HCT116 (cell line): ENCODE data around the gene MAST4. TPM values are rescaled to one million over a fixed set of nuclear protein-coding genes. Genes with fewer than 3 reads are reported as not detected.

ENCODE experiments used
- ATAC-seq: fragments of 200-7000 bp; cut with Tn5 transposase; 2 replicates; pipeline ENCODE4 v1.9.1; 2020; ENCODE audit warnings: mild to moderate bottlenecking, moderate library complexity
- BruUV-seq: library from RNA; stranded (reverse); fragments of 400-500 nt; replicated peaks from 2 replicates; lab custom pipeline; 2021; lab: Mats Ljungman, UMichigan
- CTCF ChIA-PET: fragments of 300-600 bp; sonication (Branson Sonifier 250); formaldehyde crosslinking; loops from one replicate; lab custom pipeline; 2021; ENCODE audit warnings: antibody characterized with exemption; lab: Charles Lee
- POLR2A ChIA-PET: fragments of 300-600, 350-600 bp; sonication (Branson Sonifier 250); formaldehyde crosslinking; loops from one replicate; lab custom pipeline; 2021; ENCODE audit warnings: antibody characterized with exemption; lab: Charles Lee
- RAD21 ChIA-PET, 2 experiments: fragments of 300-600 bp; sonication (Branson Sonifier 250); formaldehyde crosslinking; loops; one replicate each; lab custom pipeline; 2023; ENCODE audit warnings: low total read pairs in 2 of 2; ENCODE audit not compliant: uncharacterized antibody in 2 of 2, unreplicated experiment in 2 of 2, low non-redundant PET in 1 of 2; lab: Charles Lee
- DNase-seq: peaks from one replicate; pipeline ENCODE4 v3.0.0-alpha.2; 2010; ENCODE audit warnings: low read depth, low spot score
- H2AFZ ChIP-seq: fragments of 200-600 bp; shearing (Covaris generic), sonication (generic); 2 replicates; pipeline ENCODE4 v1.6.1; 2017; ENCODE audit warnings: low read depth, mixed run types, mixed read lengths, antibody characterized with exemption, low read length; ENCODE audit not compliant: poor library complexity, severe bottlenecking
- H3K27ac ChIP-seq: 2 replicates; pipeline ENCODE4 v1.5.1; 2012; ENCODE audit warnings: low read depth, low read length
- H3K27me3 ChIP-seq: fragments of 200-600 bp; sonication (generic); 2 replicates; pipeline ENCODE4 v1.6.1; 2016; ENCODE audit warnings: mixed run types, low read length, mixed read lengths; ENCODE audit not compliant: insufficient read depth
- H3K36me3 ChIP-seq, 2 experiments: fragments of 200-500 bp in 1 of 2; fragments of 200-600 bp in 1 of 2; sonication (Bioruptor generic) in 1 of 2; sonication (generic) in 1 of 2; 2 replicates each; pipeline versions ENCODE4 v1.5.1 to v1.6.1; 2014 to 2016; ENCODE audit warnings: low read length in 2 of 2, inconsistent platforms in 1 of 2, mixed read lengths in 1 of 2, mixed run types in 1 of 2; ENCODE audit not compliant: insufficient read depth in 2 of 2, control insufficient read depth in 1 of 2
- H3K4me1 ChIP-seq, 2 experiments: fragments of 200-600 bp in 1 of 2; sonication (generic) in 1 of 2; 2 replicates each; pipeline versions ENCODE4 v1.5.1 to v1.6.1; 2012 to 2017; ENCODE audit warnings: low read length in 2 of 2, inconsistent platforms in 1 of 2, mild to moderate bottlenecking in 1 of 2, mixed read lengths in 1 of 2, mixed run types in 1 of 2, moderate library complexity in 1 of 2; ENCODE audit not compliant: insufficient read depth in 2 of 2, control insufficient read depth in 1 of 2
- H3K4me2 ChIP-seq: fragments of 200-600 bp; sonication (generic); 2 replicates; pipeline ENCODE4 v1.6.1; 2017; ENCODE audit warnings: mixed run types, low read length, mixed read lengths
- H3K4me3 ChIP-seq, 2 experiments: fragments of 200-600 bp in 1 of 2; sonication (generic) in 1 of 2; replicated peaks in 1 of 2; 2 replicates each; pipeline ENCODE4 v1.5.1; 2011 to 2016; ENCODE audit warnings: low read length in 2 of 2, control low read depth in 1 of 2, low read depth in 1 of 2, mild to moderate bottlenecking in 1 of 2, mixed read lengths in 1 of 2, mixed run types in 1 of 2
- H3K79me2 ChIP-seq: fragments of 200-600 bp; sonication (generic); 2 replicates; pipeline ENCODE4 v1.6.1; 2017; ENCODE audit warnings: mild to moderate bottlenecking, mixed run types, low read length, moderate library complexity, mixed read lengths; ENCODE audit not compliant: insufficient read depth
- H3K9ac ChIP-seq: fragments of 200-600 bp; sonication (generic); 2 replicates; pipeline ENCODE4 v1.6.1; 2016; ENCODE audit warnings: low read length, mixed read lengths
- H3K9me2 ChIP-seq: fragments of 200-600 bp; sonication (generic), shearing (Covaris generic); 2 replicates; pipeline ENCODE4 v1.6.1; 2017; ENCODE audit warnings: mixed run types, mild to moderate bottlenecking, moderate library complexity; ENCODE audit not compliant: insufficient read depth
- H3K9me3 ChIP-seq, 2 experiments: fragments of 200-500 bp in 1 of 2; fragments of 200-600 bp in 1 of 2; sonication (Bioruptor generic) in 1 of 2; sonication (generic) in 1 of 2; 2 replicates each; pipeline ENCODE4 v1.6.1; 2014 to 2017; ENCODE audit warnings: low read length in 2 of 2, mixed read lengths in 2 of 2, inconsistent platforms in 1 of 2, low read depth in 1 of 2, mild to moderate bottlenecking in 1 of 2, mixed run types in 1 of 2, moderate library complexity in 1 of 2; ENCODE audit not compliant: control insufficient read depth in 1 of 2, insufficient read depth in 1 of 2
- H4K20me1 ChIP-seq: fragments of 200-600 bp; sonication (generic), shearing (Covaris generic); 2 replicates; pipeline ENCODE4 v1.6.1; 2017; ENCODE audit warnings: mixed run types, mild to moderate bottlenecking, moderate library complexity; ENCODE audit not compliant: insufficient read depth
- CBX3 ChIP-seq: IDR thresholded peaks from 2 replicates; pipeline ENCODE4 v1.6.1; 2012; ENCODE audit warnings: low read depth
- CEBPB ChIP-seq: IDR thresholded peaks from 2 replicates; pipeline ENCODE4 v1.6.1; 2012; ENCODE audit warnings: low read depth
- EGR1 ChIP-seq: IDR thresholded peaks from 2 replicates; pipeline ENCODE4 v1.6.1; 2012; ENCODE audit warnings: low read depth
- ELF1 ChIP-seq: IDR thresholded peaks from 2 replicates; pipeline ENCODE4 v1.6.1; 2012; ENCODE audit warnings: low read depth, borderline replicate concordance
- EZH2 ChIP-seq: fragments of 200-600 bp; sonication (generic); IDR thresholded peaks from 2 replicates; pipeline ENCODE4 v1.6.1; 2017; ENCODE audit warnings: antibody characterized with exemption, mixed run types
- FOSL1 ChIP-seq: IDR thresholded peaks from 2 replicates; pipeline ENCODE4 v1.6.1; 2012; ENCODE audit warnings: low read depth
- JUND ChIP-seq: IDR thresholded peaks from 2 replicates; pipeline ENCODE4 v1.6.1; 2012
- MAX ChIP-seq: IDR thresholded peaks from 2 replicates; pipeline ENCODE4 v1.6.1; 2012
- POLR2A ChIP-seq: IDR thresholded peaks from 2 replicates; pipeline ENCODE4 v1.7.0; 2011; ENCODE audit warnings: borderline replicate concordance; ENCODE audit not compliant: insufficient read depth, insufficient read length; ENCODE audit errors: extremely low read depth
- SP1 ChIP-seq: IDR thresholded peaks from 2 replicates; pipeline ENCODE4 v1.6.1; 2012; ENCODE audit warnings: low read depth
- SRF ChIP-seq: IDR thresholded peaks from 2 replicates; pipeline ENCODE4 v1.6.1; 2012; ENCODE audit warnings: low read depth
- TCF7L2 ChIP-seq: IDR thresholded peaks from 2 replicates; pipeline ENCODE4 v1.7.0; 2011; ENCODE audit warnings: borderline replicate concordance, inconsistent platforms; ENCODE audit not compliant: insufficient read depth, insufficient read length; ENCODE audit errors: extremely low read depth
- ZNF274 ChIP-seq: fragments of 200-500 bp; sonication (Bioruptor generic); IDR thresholded peaks from 2 replicates; pipeline ENCODE4 v1.6.1; 2014; ENCODE audit warnings: mild to moderate bottlenecking, low read depth, low read length, inconsistent platforms
- intact Hi-C: fragments of 100-400 bp; cut with micrococcal nuclease; formaldehyde crosslinking; loops from 2 replicates; pipeline ENCODE4 v1.10.0; 2022
- total RNA-seq: library from RNA; stranded (reverse); gene quantifications from one replicate; pipeline ENCODE4 v1.2.1, GENCODE V29; 2021; ENCODE audit not compliant: unreplicated experiment
- TF ChIP-seq, protein P1 (sequence below): IDR thresholded peaks from 2 replicates; pipeline ENCODE4 v1.6.1; 2012; ENCODE audit warnings: low read depth
- TF ChIP-seq, protein P2 (sequence below): IDR thresholded peaks from 2 replicates; pipeline ENCODE4 v1.6.1; 2011; ENCODE audit warnings: mild to moderate bottlenecking, low read length, moderate library complexity; ENCODE audit not compliant: insufficient replicate concordance; ENCODE audit errors: extremely low read depth

MAST4 gene
- total RNA-seq, 1 experiment from 2014 or later, result 1.1 TPM

DNA sequence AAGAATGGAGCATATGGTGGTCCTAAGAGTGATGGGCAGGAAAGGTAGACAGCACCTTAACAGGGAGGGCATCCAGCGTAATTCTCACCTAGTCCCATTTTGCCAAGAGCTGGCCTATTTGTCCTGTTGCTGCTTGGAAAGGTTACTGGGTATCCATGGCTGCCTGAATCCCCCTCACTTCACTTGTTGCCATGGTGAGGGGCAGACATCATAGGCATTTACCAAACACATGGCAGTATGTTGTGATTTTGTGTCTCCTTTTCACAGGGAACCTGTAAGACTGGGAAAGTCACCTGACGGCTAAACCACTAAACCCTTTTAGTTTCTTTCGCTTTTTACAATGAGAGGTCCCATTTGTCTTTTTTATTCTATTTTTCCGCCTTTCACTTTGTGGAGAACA, 373.3 kb downstream of the MAST4 start:
- no peak for TF ChIP-seq FOSL1
- no peak for TF ChIP-seq ELF1
- no peak for TF ChIP-seq SRF
- no peak for TF ChIP-seq EZH2
- TF ChIP-seq JUND, result no peak
- no peak for TF ChIP-seq CBX3
- TF ChIP-seq, protein P1, sequence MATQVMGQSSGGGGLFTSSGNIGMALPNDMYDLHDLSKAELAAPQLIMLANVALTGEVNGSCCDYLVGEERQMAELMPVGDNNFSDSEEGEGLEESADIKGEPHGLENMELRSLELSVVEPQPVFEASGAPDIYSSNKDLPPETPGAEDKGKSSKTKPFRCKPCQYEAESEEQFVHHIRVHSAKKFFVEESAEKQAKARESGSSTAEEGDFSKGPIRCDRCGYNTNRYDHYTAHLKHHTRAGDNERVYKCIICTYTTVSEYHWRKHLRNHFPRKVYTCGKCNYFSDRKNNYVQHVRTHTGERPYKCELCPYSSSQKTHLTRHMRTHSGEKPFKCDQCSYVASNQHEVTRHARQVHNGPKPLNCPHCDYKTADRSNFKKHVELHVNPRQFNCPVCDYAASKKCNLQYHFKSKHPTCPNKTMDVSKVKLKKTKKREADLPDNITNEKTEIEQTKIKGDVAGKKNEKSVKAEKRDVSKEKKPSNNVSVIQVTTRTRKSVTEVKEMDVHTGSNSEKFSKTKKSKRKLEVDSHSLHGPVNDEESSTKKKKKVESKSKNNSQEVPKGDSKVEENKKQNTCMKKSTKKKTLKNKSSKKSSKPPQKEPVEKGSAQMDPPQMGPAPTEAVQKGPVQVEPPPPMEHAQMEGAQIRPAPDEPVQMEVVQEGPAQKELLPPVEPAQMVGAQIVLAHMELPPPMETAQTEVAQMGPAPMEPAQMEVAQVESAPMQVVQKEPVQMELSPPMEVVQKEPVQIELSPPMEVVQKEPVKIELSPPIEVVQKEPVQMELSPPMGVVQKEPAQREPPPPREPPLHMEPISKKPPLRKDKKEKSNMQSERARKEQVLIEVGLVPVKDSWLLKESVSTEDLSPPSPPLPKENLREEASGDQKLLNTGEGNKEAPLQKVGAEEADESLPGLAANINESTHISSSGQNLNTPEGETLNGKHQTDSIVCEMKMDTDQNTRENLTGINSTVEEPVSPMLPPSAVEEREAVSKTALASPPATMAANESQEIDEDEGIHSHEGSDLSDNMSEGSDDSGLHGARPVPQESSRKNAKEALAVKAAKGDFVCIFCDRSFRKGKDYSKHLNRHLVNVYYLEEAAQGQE, result no peak
- no peak for TF ChIP-seq SP1
- TF ChIP-seq, protein P2, sequence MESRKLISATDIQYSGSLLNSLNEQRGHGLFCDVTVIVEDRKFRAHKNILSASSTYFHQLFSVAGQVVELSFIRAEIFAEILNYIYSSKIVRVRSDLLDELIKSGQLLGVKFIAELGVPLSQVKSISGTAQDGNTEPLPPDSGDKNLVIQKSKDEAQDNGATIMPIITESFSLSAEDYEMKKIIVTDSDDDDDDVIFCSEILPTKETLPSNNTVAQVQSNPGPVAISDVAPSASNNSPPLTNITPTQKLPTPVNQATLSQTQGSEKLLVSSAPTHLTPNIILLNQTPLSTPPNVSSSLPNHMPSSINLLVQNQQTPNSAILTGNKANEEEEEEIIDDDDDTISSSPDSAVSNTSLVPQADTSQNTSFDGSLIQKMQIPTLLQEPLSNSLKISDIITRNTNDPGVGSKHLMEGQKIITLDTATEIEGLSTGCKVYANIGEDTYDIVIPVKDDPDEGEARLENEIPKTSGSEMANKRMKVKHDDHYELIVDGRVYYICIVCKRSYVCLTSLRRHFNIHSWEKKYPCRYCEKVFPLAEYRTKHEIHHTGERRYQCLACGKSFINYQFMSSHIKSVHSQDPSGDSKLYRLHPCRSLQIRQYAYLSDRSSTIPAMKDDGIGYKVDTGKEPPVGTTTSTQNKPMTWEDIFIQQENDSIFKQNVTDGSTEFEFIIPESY, result no peak
- TF ChIP-seq ZNF274, result no peak
- TF ChIP-seq POLR2A, result no peak
- TF ChIP-seq EGR1, result no peak
- TF ChIP-seq TCF7L2, result no peak
- TF ChIP-seq MAX, result no peak
- TF ChIP-seq CEBPB, result no peak
- POLR2A ChIA-PET, result no interaction called here
- DNase-seq, result no peak
- no TSS peak for BruUV-seq
- no peaks in the 10 kb centered on the region for H3K79me2 ChIP-seq
- ATAC-seq, result no peak
- no peaks in the 10 kb centered on the region for H3K9me3 ChIP-seq
- no peak overlapping the region for H3K4me3 ChIP-seq
- no peak overlapping the region for H3K27ac ChIP-seq
- CTCF ChIA-PET, result no interaction called here
- RAD21 ChIA-PET, result no interaction called here
- peaks cover 24% of the 10 kb centered on the region for H3K27me3 ChIP-seq
- H3K9me2 ChIP-seq, result no peaks in the 10 kb centered on the region
- no peak overlapping the region for H2AFZ ChIP-seq
- no peak overlapping the region for H3K4me2 ChIP-seq
- no peaks in the 10 kb centered on the region for H4K20me1 ChIP-seq
- intact Hi-C loops, result no loop called here
- no peak overlapping the region for H3K9ac ChIP-seq
- H3K4me1 ChIP-seq, result no peaks in the 10 kb centered on the region
- H3K36me3 ChIP-seq, result no peaks in the 10 kb centered on the region
